Liver (tissue), 9 donors: ENCODE measurements around the gene CSNK2A2. TPM values are rescaled to one million over a fixed set of nuclear protein-coding genes. Genes with fewer than 3 reads are reported as not detected.
A peak's percentile ranks its signal among the peaks of the same experiment; 100 is the strongest.

ENCODE experiments used
- DNase-seq: peaks from one replicate; pipeline ENCODE4 v3.0.0-alpha.2; 2017; ENCODE audit warnings: low spot score
- H3K27ac ChIP-seq, 2 donors: one replicate each; pipeline ENCODE4 v1.7.0; 2013; ENCODE audit warnings: inconsistent platforms in 2 of 2, low read length in 2 of 2, control low read depth in 1 of 2, low read depth in 1 of 2, mild to moderate bottlenecking in 1 of 2
- H3K27me3 ChIP-seq, 4 donors: one replicate each; pipeline versions ENCODE4 v1.6.1 to v1.7.0; 2013; ENCODE audit warnings: low read length in 3 of 4, inconsistent platforms in 1 of 4, mild to moderate bottlenecking in 1 of 4, moderate library complexity in 1 of 4; ENCODE audit not compliant: control insufficient read depth in 4 of 4, insufficient read depth in 4 of 4
- H3K36me3 ChIP-seq, 4 donors: one replicate each; pipeline versions ENCODE4 v1.6.1 to v1.7.0; 2013; ENCODE audit warnings: low read length in 3 of 4, mild to moderate bottlenecking in 3 of 4, low read depth in 1 of 4, moderate library complexity in 1 of 4; ENCODE audit not compliant: control insufficient read depth in 4 of 4, insufficient read depth in 3 of 4
- H3K4me1 ChIP-seq, 4 donors: one replicate each; pipeline versions ENCODE4 v1.6.1 to v1.7.0; 2013; ENCODE audit warnings: low read length in 3 of 4, mild to moderate bottlenecking in 3 of 4, moderate library complexity in 1 of 4; ENCODE audit not compliant: control insufficient read depth in 4 of 4, insufficient read depth in 4 of 4
- H3K4me3 ChIP-seq, 3 donors: one replicate each; pipeline versions ENCODE4 v1.6.1 to v1.7.0; 2013; ENCODE audit warnings: low read length in 3 of 3, control low read depth in 1 of 3, low read depth in 1 of 3, mild to moderate bottlenecking in 1 of 3
- H3K9ac ChIP-seq, 2 donors: one replicate each; pipeline ENCODE4 v1.7.0; 2013; ENCODE audit warnings: low read length in 2 of 2, mild to moderate bottlenecking in 2 of 2, moderate library complexity in 2 of 2, control low read depth in 1 of 2, low read depth in 1 of 2
- H3K9me3 ChIP-seq, 4 donors: one replicate each; pipeline versions ENCODE4 v1.6.1 to v1.7.0; 2013; ENCODE audit warnings: low read length in 3 of 4; ENCODE audit not compliant: control insufficient read depth in 4 of 4
- ATF3 ChIP-seq: IDR thresholded peaks from 2 replicates; pipeline ENCODE4 v1.6.1; 2016; ENCODE audit warnings: antibody characterized with exemption
- EGR1 ChIP-seq, 2 donors: IDR thresholded peaks; 2 replicates each; pipeline ENCODE4 v1.6.1; 2016 to 2018; ENCODE audit warnings: antibody characterized with exemption in 2 of 2, low read depth in 2 of 2
- FOXA2 ChIP-seq: IDR thresholded peaks from 2 replicates; pipeline ENCODE4 v1.6.1; 2016; ENCODE audit warnings: antibody characterized with exemption
- GABPA ChIP-seq, 2 donors: IDR thresholded peaks in 1 of 2; conservative IDR thresholded peaks in 1 of 2; 2 replicates each; pipeline ENCODE4 v1.6.1; 2016; ENCODE audit warnings: antibody characterized with exemption in 2 of 2, mild to moderate bottlenecking in 1 of 2, moderate library complexity in 1 of 2
- HNF4A ChIP-seq, 2 donors: conservative IDR thresholded peaks; 2 replicates each; pipeline ENCODE4 v1.6.1; 2016; ENCODE audit warnings: antibody characterized with exemption in 2 of 2, mild to moderate bottlenecking in 2 of 2
- HNF4G ChIP-seq: IDR thresholded peaks from 2 replicates; pipeline ENCODE4 v1.6.1; 2016; ENCODE audit warnings: antibody characterized with exemption
- JUND ChIP-seq, 2 donors: IDR thresholded peaks; 2 replicates each; pipeline ENCODE4 v1.6.1; 2016; ENCODE audit warnings: antibody characterized with exemption in 2 of 2
- MAX ChIP-seq: IDR thresholded peaks from 2 replicates; pipeline ENCODE4 v1.6.1; 2016; ENCODE audit warnings: antibody characterized with exemption
- NR2F2 ChIP-seq: IDR thresholded peaks from 2 replicates; pipeline ENCODE4 v1.6.1; 2016; ENCODE audit warnings: antibody characterized with exemption
- RAD21 ChIP-seq, 2 donors: IDR thresholded peaks; 2 replicates each; pipeline ENCODE4 v1.6.1; 2016; ENCODE audit warnings: antibody characterized with exemption in 2 of 2, mild to moderate bottlenecking in 2 of 2
- REST ChIP-seq: IDR thresholded peaks from 2 replicates; pipeline ENCODE4 v1.6.1; 2016; ENCODE audit warnings: antibody characterized with exemption, mild to moderate bottlenecking
- RXRA ChIP-seq, 2 donors: IDR thresholded peaks; 2 replicates each; pipeline ENCODE4 v1.6.1; 2017 to 2018; ENCODE audit warnings: antibody characterized with exemption in 2 of 2, mild to moderate bottlenecking in 1 of 2
- SP1 ChIP-seq: IDR thresholded peaks from 2 replicates; pipeline ENCODE4 v1.6.1; 2018; ENCODE audit warnings: antibody characterized with exemption, mild to moderate bottlenecking
- TAF1 ChIP-seq: conservative IDR thresholded peaks from 2 replicates; pipeline ENCODE4 v1.6.1; 2016; ENCODE audit warnings: antibody characterized with exemption, mild to moderate bottlenecking
- YY1 ChIP-seq: IDR thresholded peaks from 2 replicates; pipeline ENCODE4 v1.6.1; 2016; ENCODE audit warnings: antibody characterized with exemption, mild to moderate bottlenecking
- WGBS: extraction: QIAGEN DNeasy Blood & Tissue Kit; methylation state at CpG from one replicate; pipeline ENCODE4 v1.1.7; 2013; 5-methylcytosine and 5-hydroxymethylcytosine counted together
- polyA plus RNA-seq, 2 donors: library from polyadenylated mRNA; stranded (reverse) in 1 of 2; unstranded in 1 of 2; fragments of 200-250 nt in 1 of 2; fragments of >200 nt in 1 of 2; fragmentation: Nextera tagmentation in 1 of 2; extraction: Ambion mirVana in 1 of 2; gene quantifications; one replicate each; pipeline versions ENCODE4 v1.2.1 to v1.2.3, GENCODE V29; 2013 to 2015
- total RNA-seq, 2 donors: library from RNA; depleted of rRNA; stranded (reverse); fragments of >200 nt; gene quantifications; one replicate each; pipeline ENCODE4 v1.2.3, GENCODE V29; 2014
- TF ChIP-seq, protein P1 (sequence below): fragments of 150-350 bp; IDR thresholded peaks from 2 replicates; pipeline ENCODE4 v1.5.1; 2017; ENCODE audit warnings: improper control_type of control experiment, low read depth, low read length; ENCODE audit not compliant: missing input control
- donor health status: healthy.
- donor health status: healthy.
- donor health status: healthy.
- donor health status: healthy.
- donor health status: healthy.

CSNK2A2 gene
- total and polyA plus RNA-seq, 4 donors, result 9.4 to 21.0 (median 14.7) TPM

- Histone ChIP-seq H3K27ac (no peak overlapping the region), H3K27me3 (no peaks in the 10 kb centered on the region), H3K4me3 (no peak overlapping the region), H3K9ac (no peak overlapping the region), H3K4me1 (peaks cover 3 to 13% (median 8%) of the 10 kb centered on the region in 4 donors), H3K9me3 (no peaks in the 10 kb centered on the region), H3K36me3 (peaks cover 1 to 13% (median 5%) of the 10 kb centered on the region in 4 donors)
- DNase-seq, result no peak
- TF ChIP-seq GABPA (IDR thresholded peaks at IDR 0.05 in 1 of 2, conservative IDR thresholded peaks at IDR 0.05 in 1 of 2) (no peak), RAD21 (IDR thresholded peaks at IDR 0.05) (no peak), YY1 (no peak), RXRA (IDR thresholded peaks at IDR 0.05) (no peak), HNF4A (conservative IDR thresholded peaks at IDR 0.05) (no peak), EGR1 (IDR thresholded peaks at IDR 0.05; ENCODE audit: low read depth in 2 of 2) (no peak), REST (no peak), HNF4G (no peak), NR2F2 (no peak), FOXA2 (no peak), MAX (no peak), ATF3 (no peak)
- WGBS, result 89% methylated on average over 3 of the region's 3 CpGs
Observed at GRCh38 chr16:58198803-58199411, 1.0 kb upstream of the CSNK2A2 start.

DNA sequence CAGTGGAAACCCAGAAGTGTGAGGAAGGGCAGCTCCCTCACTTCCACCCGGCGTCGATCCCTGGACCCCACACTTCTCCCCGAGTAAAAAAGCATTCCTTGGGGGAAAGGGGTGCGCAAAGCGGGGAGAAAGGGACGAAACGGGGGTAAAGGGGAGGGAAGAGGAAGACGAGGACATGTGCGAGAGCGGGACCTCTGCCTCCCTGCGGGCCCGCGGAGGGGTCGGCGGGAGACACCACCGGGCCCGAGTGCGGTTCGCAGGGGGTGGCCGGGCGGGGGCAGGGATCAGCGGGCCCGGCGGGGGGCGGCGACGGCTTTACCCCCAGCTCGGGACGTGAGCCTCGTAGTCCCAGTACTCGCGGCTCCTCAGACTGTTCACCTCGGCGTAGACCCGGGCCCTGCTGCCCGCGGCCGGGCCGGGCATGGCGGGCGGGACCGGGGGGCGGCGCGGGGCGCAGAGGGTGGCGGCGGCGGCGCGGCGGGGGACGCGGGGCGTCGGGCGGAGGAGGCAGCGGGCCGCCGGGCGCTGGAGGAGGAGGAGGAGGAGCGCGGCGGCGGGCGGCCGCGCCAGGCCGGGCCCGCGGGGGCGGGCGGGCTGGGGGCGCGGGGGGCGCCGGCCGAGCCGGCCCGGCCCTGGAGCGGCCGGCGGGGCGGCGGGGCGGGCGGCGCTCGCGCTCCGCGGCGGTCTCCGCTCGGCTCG is 443 bp downstream of the CSNK2A2 start:
- H3K9me3 ChIP-seq, result no peaks in the 10 kb centered on the region
- H3K36me3 ChIP-seq, result peaks cover 1 to 17% (median 12%) of the 10 kb centered on the region in 4 donors
- 1% methylated on average over 96 of the region's 97 CpGs for WGBS
- peaks cover 3 to 13% (median 8%) of the 10 kb centered on the region in 4 donors for H3K4me1 ChIP-seq
- peak overlapping the region; percentile 46 to 99 (median 91) for H3K4me3 ChIP-seq
- H3K9ac ChIP-seq, result peak overlapping the region; percentile 33 to 75
- no peaks in the 10 kb centered on the region for H3K27me3 ChIP-seq
- H3K27ac ChIP-seq, result no peak overlapping the region
- DNase-seq, result no peak
- TF ChIP-seq MAX (no peak), HNF4G (no peak), RXRA (IDR thresholded peaks at IDR 0.05) (no peak)

DNA sequence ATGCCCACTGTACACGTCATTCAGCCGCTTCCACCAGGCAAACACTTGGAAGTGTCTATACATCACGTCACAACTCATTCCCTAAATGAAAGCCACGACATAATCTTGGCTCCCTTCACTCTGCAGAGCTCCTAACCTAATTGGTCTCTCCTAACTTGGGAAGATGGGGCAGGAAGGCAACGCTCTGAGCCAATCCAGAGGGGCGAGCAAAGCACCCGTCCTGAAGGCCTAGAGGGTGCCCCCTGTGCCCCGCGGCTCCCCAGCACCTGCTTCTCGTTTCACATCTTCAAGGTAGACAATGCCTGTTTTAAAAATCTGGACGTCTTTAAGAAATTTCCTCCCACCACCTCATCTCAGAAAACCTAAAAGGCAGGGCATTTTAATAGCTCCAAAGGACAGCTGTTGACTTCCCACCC is 1.0 kb downstream of the CSNK2A2 start:
- Histone ChIP-seq H3K27ac (no peak overlapping the region), H3K4me1 (peaks cover 3 to 13% (median 8%) of the 10 kb centered on the region in 4 donors)
- no peak for DNase-seq
- TF ChIP-seq TAF1 (no peak), ATF3 (no peak), MAX (no peak), FOXA2 (no peak), GABPA (IDR thresholded peaks at IDR 0.05 in 1 of 2, conservative IDR thresholded peaks at IDR 0.05 in 1 of 2) (no peak), JUND (IDR thresholded peaks at IDR 0.05) (no peak), YY1 (no peak), SP1 (no peak), HNF4A (conservative IDR thresholded peaks at IDR 0.05) (no peak)
- TF ChIP-seq, protein P1, sequence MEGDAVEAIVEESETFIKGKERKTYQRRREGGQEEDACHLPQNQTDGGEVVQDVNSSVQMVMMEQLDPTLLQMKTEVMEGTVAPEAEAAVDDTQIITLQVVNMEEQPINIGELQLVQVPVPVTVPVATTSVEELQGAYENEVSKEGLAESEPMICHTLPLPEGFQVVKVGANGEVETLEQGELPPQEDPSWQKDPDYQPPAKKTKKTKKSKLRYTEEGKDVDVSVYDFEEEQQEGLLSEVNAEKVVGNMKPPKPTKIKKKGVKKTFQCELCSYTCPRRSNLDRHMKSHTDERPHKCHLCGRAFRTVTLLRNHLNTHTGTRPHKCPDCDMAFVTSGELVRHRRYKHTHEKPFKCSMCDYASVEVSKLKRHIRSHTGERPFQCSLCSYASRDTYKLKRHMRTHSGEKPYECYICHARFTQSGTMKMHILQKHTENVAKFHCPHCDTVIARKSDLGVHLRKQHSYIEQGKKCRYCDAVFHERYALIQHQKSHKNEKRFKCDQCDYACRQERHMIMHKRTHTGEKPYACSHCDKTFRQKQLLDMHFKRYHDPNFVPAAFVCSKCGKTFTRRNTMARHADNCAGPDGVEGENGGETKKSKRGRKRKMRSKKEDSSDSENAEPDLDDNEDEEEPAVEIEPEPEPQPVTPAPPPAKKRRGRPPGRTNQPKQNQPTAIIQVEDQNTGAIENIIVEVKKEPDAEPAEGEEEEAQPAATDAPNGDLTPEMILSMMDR, result no peak

More for the DNA sequence above, 1.0 kb downstream of the CSNK2A2 start:
- Histone ChIP-seq H3K9me3 (no peaks in the 10 kb centered on the region), H3K4me3 (peak overlapping the region; percentile 46 to 99 (median 91)), H3K27me3 (no peaks in the 10 kb centered on the region), H3K36me3 (peaks cover 1 to 22% (median 16%) of the 10 kb centered on the region in 4 donors), H3K9ac (peak overlapping the region; percentile 33 to 75)
- WGBS, result 33% methylated on average over 11 of the region's 11 CpGs
